SU-DHL-6 (cell line): ENCODE results near the gene ACSL4.

Source experiments
- H2AFZ ChIP-seq: fragments of 200-600 bp; sonication (generic); 2 replicates; pipeline ENCODE4 v1.6.1; 2014; ENCODE audit warnings: low read depth, mild to moderate bottlenecking, moderate library complexity, mixed read lengths, antibody characterized with exemption, low read length; ENCODE audit not compliant: severe bottlenecking
- H3F3A ChIP-seq: fragments of 200-600 bp; shearing (Covaris generic); 2 replicates; pipeline ENCODE4 v1.6.0; 2016; ENCODE audit warnings: antibody characterized with exemption, mild to moderate bottlenecking; ENCODE audit not compliant: insufficient read depth
- H3K27ac ChIP-seq: fragments of 200-600 bp; sonication (generic); 2 replicates; pipeline ENCODE4 v1.5.1; 2016; ENCODE audit warnings: low read depth, mild to moderate bottlenecking, low read length, moderate library complexity, mixed read lengths
- H3K27me3 ChIP-seq: fragments of 200-600 bp; sonication (generic), shearing (Covaris generic); 2 replicates; pipeline ENCODE4 v1.6.0; 2014; ENCODE audit warnings: mild to moderate bottlenecking, low read length
- H3K36me3 ChIP-seq: fragments of 200-600 bp; sonication (generic); 2 replicates; pipeline ENCODE4 v1.6.1; 2014; ENCODE audit warnings: mild to moderate bottlenecking, low read length, mixed read lengths
- H3K4me2 ChIP-seq: fragments of 300-600, 200-600 bp; shearing (Covaris generic), sonication (generic); 2 replicates; pipeline ENCODE4 v1.6.0; 2014; ENCODE audit warnings: low read length, low read depth, mild to moderate bottlenecking; ENCODE audit not compliant: poor library complexity, severe bottlenecking
- H3K4me3 ChIP-seq: fragments of 200-600 bp; sonication (generic); 2 replicates; pipeline ENCODE4 v1.5.1; 2014; ENCODE audit warnings: antibody characterized with exemption, low read length, mild to moderate bottlenecking, mixed read lengths; ENCODE audit not compliant: insufficient read depth, poor library complexity, severe bottlenecking
- H3K79me2 ChIP-seq: fragments of 200-600 bp; sonication (generic); 2 replicates; pipeline ENCODE4 v1.6.1; 2014; ENCODE audit warnings: mild to moderate bottlenecking, low read length, moderate library complexity; ENCODE audit not compliant: insufficient read depth
- H3K9ac ChIP-seq: fragments of 200-600 bp; sonication (generic); 2 replicates; pipeline ENCODE4 v1.7.0; 2014; ENCODE audit warnings: mild to moderate bottlenecking, low read length
- H3K9me2 ChIP-seq: fragments of 200-600 bp; sonication (generic); replicated peaks from 2 replicates; pipeline ENCODE4 v1.6.1; 2014; ENCODE audit warnings: low read length; ENCODE audit not compliant: insufficient read depth
- H3K9me3 ChIP-seq: fragments of 200-600 bp; sonication (generic); 2 replicates; pipeline ENCODE4 v1.6.1; 2014; ENCODE audit warnings: low read length, mixed read lengths; ENCODE audit not compliant: insufficient read depth
- H4K20me1 ChIP-seq: fragments of 200-600 bp; sonication (generic); 2 replicates; pipeline ENCODE4 v1.6.1; 2014; ENCODE audit warnings: low read depth, mild to moderate bottlenecking, antibody characterized with exemption, low read length, moderate library complexity, mixed read lengths
- CTCF ChIP-seq: fragments of 200-600 bp; sonication (generic); IDR thresholded peaks from one replicate; pipeline ENCODE4 v1.5.1; 2017; ENCODE audit warnings: antibody characterized with exemption, mild to moderate bottlenecking, low read length, moderate library complexity; ENCODE audit not compliant: insufficient read depth, poor library complexity, severe bottlenecking
- EZH2phosphoT487 ChIP-seq: fragments of 200-600 bp; sonication (generic), shearing (Covaris generic); conservative IDR thresholded peaks from 2 replicates; pipeline ENCODE4 v1.6.1; 2018; ENCODE audit warnings: mild to moderate bottlenecking, antibody characterized with exemption, low read length, moderate library complexity, mixed read lengths

Gene ACSL4

GRCh38 chrX:109691277-109691676, 41.8 kb downstream of the ACSL4 start:
- Histone ChIP-seq H3K27me3 (no peaks in the 10 kb centered on the region), H4K20me1 (no peaks in the 10 kb centered on the region), H3K36me3 (no peaks in the 10 kb centered on the region), H3K4me3 (no peak overlapping the region), H3K27ac (no peak overlapping the region), H3K9ac (no peak overlapping the region), H3K79me2 (peaks cover 48% of the 10 kb centered on the region), H3K4me2 (no peak overlapping the region), H3F3A (no peaks in the 10 kb centered on the region), H3K9me3 (no peaks in the 10 kb centered on the region), H3K9me2 (no peaks in the 10 kb centered on the region), H2AFZ (no peak overlapping the region)
- TF ChIP-seq EZH2phosphoT487 = no peak
- TF ChIP-seq CTCF = no peak

GRCh38 chrX:109687903-109688302, 45.2 kb downstream of the ACSL4 start:
- Histone ChIP-seq H3K27ac (no peak overlapping the region), H2AFZ (no peak overlapping the region), H3K27me3 (no peaks in the 10 kb centered on the region), H4K20me1 (no peaks in the 10 kb centered on the region; the same call in 1 of the 2 replicates), H3K79me2 (peaks cover 39% of the 10 kb centered on the region; the same call in 1 of the 2 replicates), H3K4me2 (no peak overlapping the region), H3F3A (no peaks in the 10 kb centered on the region), H3K36me3 (no peaks in the 10 kb centered on the region), H3K4me3 (no peak overlapping the region), H3K9me2 (no peaks in the 10 kb centered on the region), H3K9ac (no peak overlapping the region), H3K9me3 (no peaks in the 10 kb centered on the region)
- no peak for TF ChIP-seq CTCF
- no peak for TF ChIP-seq EZH2phosphoT487

GRCh38 chrX:109685656-109686078, 47.4 kb downstream of the ACSL4 start:
- TF ChIP-seq EZH2phosphoT487 (no peak), CTCF (no peak)
- Histone ChIP-seq H3K9me3 (no peaks in the 10 kb centered on the region), H3F3A (no peaks in the 10 kb centered on the region), H3K79me2 (peaks cover 29% of the 10 kb centered on the region; the same call in 1 of the 2 replicates), H3K9me2 (no peaks in the 10 kb centered on the region), H3K27me3 (no peaks in the 10 kb centered on the region), H4K20me1 (no peaks in the 10 kb centered on the region; the same call in 1 of the 2 replicates), H3K9ac (no peak overlapping the region), H3K4me3 (no peak overlapping the region), H3K27ac (no peak overlapping the region), H3K36me3 (no peaks in the 10 kb centered on the region; the same call in 1 of the 2 replicates), H2AFZ (no peak overlapping the region), H3K4me2 (no peak overlapping the region)
